GM19099 (cell line): ENCODE results near the gene PRKN.

Experiments
- POLR2A ChIP-seq: IDR thresholded peaks from 3 replicates; pipeline ENCODE4 v1.6.1; 2011; ENCODE audit warnings: low read depth; ENCODE audit not compliant: insufficient read length; ENCODE audit errors: extremely low read depth

The PRKN gene

DNA sequence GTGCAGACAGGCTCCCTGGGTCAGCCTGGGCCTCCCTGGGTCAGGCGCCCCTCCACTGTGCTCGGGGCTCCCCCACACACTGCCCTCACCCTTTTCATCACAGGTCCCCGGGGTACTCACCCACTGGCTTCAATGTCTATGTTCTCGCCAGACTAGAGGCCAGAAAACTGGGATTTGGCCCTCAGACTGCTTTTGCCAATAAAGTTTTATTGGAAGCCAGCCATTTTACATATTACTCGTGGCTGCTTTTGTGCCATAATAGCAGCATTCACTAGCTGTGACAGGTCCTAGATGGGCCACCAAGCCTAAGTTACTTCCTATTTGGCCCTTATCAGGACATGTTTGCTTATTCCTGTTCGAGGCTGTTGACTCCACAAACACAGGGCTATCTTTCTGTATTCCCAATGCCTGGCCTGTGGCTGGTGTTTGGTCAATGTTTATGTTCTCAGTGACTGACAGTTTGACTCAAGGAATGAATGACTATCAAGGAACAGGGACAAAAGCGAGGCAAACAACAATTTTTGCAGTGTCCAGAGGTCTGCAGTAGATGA lies 928.6 kb downstream of the PRKN start:
- TF ChIP-seq POLR2A = no peak

DNA sequence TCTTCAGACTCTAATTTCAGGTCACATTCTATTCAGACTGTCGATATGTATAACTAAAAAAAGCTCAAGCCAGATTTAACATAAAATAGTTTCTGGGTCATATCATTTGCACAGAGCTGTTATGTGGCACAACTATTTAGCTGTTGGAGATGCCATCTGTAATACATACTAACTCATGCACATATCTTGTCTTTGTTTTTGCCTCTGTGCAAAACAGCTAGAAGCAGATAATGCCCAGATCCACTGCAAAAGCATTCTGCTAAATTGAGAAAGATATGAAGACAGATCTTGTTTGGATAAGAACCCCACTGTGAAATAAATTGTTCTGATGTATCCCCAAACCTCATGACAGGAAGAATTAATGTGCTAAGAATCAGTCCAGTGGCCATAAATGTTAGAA lies 930.9 kb downstream of the PRKN start:
- TF ChIP-seq POLR2A = no peak

DNA sequence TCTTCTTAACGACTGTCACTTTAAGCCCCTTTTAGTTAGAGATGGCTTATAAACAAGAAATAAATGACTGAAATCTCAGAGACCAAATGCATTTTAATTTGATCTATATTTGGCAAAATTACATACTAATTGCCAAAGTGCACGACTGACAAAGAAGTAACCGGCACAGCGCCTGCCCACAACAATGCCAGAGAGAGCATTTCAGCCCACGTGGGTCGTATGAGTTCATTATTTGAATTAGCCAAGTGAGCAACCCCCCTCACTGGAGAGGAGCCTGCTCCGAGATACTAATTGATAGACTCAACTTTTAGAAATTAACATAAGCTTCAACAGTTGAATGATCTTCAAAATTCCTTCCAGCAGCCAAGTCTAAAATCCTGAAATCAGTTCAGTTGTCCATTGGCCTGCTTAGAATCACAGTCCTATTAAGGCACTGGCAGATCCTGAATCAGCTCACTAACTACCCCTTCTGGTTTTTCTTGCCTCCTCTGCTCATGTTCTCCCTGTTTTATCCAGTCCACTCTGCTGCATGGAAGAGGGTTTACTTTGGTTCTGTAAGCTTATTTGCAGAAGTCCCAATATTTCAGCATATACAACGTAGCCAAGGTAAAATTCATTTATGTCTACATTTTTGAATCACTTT lies 934.6 kb downstream of the PRKN start:
- TF ChIP-seq POLR2A = no peak

DNA sequence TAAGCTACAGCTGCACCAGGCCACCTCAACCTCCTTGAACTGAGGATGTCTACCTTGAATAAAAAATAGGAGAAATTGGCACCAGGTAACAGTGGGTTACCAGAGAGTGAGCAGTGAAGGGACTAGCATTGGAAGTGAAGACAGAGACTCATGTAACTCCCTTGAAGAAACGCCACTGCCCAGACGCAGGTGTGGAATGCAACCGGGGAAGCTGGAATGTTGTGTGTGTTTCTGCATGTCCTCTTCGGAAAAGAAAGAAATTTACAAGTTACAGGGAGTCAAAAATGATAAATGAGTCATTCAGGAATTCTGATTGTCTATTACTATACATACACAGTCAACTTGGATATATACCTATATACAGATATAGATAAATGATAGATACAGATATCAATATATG lies 939.0 kb downstream of the PRKN start:
- no peak for TF ChIP-seq POLR2A

DNA sequence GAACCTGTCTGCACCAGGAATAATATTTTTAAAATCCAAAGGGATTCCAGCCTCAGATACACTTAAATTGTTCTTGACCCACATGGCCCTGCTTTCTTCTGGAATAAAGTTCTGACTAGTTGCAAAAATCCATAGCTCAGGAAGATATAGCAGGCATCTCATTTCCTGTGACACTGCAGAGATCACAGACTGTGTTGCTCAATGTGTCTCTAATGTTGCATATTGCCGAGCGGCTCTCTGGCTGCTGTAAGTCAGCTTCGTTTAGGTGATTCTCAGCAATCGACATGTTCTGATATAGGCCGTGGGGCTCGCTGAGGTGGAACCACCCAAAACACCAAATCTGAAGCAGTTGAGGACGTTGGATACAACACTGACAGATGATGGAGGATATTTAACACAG lies 955.4 kb downstream of the PRKN start:
- TF ChIP-seq POLR2A = no peak

DNA sequence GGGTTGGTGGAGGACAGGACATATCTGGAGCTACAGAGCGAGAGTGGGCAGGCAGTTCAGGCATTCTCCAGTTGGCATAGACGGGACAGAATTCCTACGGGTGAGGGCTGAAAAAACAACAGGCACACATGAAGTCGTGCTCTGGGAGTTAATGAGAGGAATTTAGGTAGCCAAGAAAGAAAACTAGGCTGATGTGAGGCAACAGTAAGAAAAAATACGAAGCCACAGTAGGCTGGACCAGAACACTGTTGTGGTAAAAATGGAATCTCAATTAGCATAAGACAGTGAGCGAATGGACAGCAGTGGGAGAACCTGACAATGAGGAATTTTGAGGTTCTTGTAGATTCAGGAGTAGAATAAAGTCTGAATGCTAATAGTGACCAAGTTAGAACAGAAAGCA lies 965.6 kb downstream of the PRKN start:
- TF ChIP-seq POLR2A = no peak

DNA sequence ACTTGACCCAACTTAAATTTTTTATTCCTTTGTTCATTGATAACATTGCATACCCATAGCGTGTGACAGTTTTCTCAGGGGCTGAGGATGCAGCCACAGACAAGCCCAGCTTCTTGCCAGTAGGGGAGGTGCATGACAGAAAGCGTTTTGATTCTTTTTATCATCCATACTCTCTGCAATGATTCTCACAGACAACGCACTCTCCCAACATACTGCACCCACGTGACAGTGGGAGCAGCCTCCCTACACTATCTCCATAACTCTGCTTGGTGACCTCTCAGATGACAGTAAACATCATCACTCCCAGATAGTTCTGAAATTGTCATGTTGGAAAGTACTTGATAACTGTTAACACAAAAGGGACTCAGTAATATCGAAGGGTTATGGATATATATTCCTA lies 972.5 kb downstream of the PRKN start:
- no peak for TF ChIP-seq POLR2A

DNA sequence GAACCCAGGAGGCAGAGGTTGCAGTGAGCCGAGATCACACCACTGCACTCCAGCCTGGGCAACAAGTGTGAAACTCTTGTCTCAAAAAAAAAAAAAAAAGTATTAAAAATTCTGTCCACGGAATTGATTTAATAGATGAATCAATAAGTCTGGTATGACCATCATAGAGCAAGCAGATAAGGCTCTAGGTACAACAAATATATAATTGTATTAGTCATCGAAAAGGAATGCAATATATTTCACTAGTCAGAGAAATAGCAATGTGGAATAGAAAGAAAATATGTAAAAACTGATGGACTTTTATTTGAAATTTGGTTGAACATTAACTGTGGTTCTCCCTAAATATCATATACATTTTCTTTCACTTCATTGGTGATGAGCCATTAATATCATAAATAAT lies 976.9 kb downstream of the PRKN start:
- no peak for TF ChIP-seq POLR2A

DNA sequence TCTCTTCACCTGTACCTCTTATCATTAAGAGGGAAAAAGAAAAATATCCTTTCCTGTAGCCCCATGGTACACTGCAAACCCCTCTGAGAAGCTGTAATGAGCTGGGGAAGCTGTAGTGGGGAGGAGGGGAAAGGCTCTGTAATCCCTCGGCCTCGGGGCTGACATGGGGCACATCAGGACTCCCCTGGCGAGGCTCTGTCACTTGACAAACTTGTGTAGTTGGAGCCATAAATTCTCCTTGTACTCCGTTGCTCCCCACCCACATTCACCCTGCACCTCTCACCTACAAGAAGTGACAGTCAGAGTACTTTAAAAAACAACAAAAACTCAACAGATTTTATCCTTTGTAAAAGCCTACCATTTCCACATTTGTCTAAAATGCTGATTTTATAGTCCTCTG lies 978.0 kb downstream of the PRKN start:
- TF ChIP-seq POLR2A = no peak

DNA sequence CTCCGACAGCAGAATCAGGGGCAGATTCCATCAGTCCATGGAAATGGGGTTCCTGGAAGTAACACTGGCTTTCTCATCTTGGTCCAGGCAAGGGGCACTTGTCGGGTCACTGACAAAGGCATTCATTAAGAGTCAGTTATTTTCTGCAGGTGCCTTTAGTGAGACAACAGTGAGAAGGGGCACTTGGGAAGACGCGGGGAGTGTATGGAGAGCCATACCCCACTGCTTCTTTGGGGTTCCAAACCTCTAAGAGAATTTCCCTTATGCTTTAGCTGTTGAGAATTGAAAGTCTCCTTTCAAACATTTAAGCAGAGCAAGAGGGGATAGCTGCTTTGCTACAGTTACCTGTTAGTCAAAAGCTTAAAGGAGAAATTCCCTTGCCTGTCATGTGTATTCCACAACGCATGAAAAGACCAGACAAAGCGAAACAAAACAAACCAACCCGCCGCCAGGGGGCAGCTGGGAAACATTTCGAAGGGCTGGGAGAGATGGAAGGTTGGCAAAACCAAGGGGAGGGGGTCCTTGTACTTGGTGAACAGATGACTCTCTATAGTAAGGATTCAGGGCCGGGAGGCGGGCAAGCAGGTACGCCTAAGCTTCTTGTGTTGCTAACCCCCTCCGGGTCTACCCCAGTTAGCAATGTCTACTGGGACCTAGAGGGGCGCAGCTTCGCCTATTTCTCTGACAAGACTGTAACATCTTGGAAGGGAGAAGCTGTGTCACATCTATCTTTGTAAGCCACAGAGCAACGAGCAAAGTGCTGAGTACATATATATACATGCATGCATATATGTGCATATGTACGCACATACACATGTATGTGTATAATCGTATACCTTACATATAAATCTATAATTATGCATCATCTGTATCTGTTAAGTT lies 978.8 kb downstream of the PRKN start:
- TF ChIP-seq POLR2A = no peak

DNA sequence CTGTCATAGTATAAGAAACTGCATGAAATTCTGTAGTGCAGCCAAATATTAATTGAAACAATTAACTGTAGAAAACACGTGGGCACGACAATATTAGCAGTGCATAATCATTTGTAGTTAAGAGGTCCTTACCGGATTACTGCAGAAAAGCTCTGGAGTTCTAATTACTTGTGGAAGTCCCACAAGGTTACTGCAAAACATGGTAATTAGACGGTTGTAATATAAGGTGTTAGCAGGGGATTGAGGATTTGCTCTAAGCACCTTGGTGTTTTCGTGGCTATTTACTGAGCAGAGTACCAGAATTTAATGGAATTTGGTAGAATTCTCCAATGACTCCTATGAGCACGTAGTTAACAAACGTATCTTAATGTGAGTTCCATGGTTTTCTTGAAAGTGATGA lies 980.1 kb downstream of the PRKN start:
- no peak for TF ChIP-seq POLR2A

DNA sequence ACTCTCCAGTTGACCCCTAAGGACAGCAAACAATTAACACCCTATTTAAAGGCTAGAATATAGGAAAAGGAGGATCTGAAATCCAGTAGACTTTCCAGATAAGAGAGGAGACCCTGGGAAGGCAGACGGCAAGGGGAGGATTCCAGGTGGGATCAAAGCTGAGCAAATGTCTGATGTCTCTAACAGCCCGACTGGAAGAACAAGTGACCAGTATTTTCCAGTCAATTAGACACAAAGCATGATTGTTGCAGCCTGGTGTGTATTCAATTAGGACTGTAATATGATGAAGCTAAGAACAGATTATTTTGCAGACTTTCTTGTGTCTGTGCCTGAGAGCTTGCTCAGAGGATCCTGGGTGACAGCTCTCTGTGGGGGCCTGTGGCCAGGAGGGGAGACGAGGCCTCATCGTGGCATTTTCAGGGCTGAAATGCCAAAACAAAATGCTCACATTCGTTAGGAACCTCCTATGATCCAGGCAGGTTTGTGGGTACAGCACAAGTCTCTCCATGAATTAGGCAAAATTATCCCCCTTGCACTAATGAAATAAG lies 981.9 kb downstream of the PRKN start:
- no peak for TF ChIP-seq POLR2A

DNA sequence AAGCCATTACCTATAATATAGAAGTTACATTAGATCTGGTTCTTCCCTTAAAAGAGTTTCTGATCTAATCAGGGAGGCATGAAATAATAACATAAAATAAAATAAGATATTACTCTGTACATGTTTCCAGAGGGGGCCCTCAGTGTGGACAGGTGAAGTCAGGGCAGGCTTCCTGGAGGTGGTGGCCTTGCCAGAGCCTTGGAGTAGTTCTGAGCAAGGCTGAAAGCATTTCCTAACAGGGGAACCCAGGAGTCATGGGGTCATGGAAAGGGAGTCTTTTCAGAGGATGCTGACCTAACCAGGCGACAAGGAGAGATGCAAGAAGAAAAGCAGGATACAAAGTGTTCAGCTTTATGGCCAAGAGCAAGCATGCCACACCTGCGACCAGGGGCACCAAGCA lies 982.4 kb downstream of the PRKN start:
- TF ChIP-seq POLR2A = no peak

DNA sequence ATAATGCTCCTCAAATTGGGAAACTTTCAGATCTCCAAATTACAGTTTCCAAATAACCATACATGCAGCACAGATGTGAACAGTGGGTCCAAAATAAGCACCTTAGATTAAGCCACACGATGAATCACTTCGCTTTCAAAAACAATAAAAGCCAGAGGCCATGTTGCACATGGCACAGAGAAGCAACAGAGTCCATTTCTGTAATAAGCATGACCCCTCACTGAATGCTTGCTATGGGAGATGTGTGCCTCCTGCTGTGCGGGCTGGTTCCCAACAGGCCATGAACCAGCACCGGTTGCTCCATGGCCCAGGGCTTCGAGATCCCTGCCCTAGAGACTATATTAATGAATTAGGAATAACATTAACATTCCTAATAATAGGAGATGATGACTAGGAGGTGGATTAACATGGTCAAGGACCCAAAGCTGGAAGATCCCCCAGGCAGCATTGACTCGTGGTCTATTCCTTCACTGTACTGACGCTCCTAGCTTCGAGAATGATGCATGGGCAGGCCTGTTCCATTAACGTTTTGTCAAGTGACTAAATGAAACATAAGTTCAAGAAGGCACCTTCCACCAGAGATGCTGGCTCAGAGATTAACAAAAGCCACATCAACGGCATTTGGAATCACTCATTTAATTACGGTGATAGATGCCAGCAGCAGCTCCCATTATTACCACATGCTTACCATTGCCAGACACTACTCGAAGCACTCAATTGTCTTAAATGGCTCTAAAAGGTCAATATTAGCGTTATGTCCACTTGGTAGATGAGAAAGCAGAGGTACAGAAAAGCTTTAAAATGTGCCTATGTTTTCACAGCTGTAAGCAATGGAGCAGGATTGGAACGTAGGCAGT lies 983.1 kb downstream of the PRKN start:
- no peak for TF ChIP-seq POLR2A
